Vagina (tissue), 2 donors: ENCODE results near the gene MLN. TPM values are rescaled to one million over a fixed set of nuclear protein-coding genes. Genes with fewer than 3 reads are reported as not detected.

Experiments
- DNase-seq, 2 donors: peaks; one replicate each; pipeline ENCODE4 v3.0.0-alpha.2; 2017; ENCODE audit errors: extremely low spot score in 2 of 2
- H3K27ac ChIP-seq: fragments of 200-600 bp; sonication (generic); one replicate; pipeline ENCODE4 v1.5.1; 2019
- H3K27me3 ChIP-seq: fragments of 200-600 bp; sonication (generic); one replicate; pipeline ENCODE4 v1.5.1; 2019
- H3K36me3 ChIP-seq, 2 donors: fragments of 200-600 bp; sonication (generic); one replicate each; pipeline ENCODE4 v1.5.1; 2017 to 2019
- H3K4me1 ChIP-seq: fragments of 200-600 bp; sonication (generic); one replicate; pipeline ENCODE4 v1.5.1; 2019
- H3K4me3 ChIP-seq, 2 donors: fragments of 200-600 bp; sonication (generic); 1 replicate in 1 of 2; 2 replicates in 1 of 2; pipeline ENCODE4 v1.5.1; 2016 to 2019
- H3K9me3 ChIP-seq: fragments of 200-600 bp; sonication (generic); one replicate; pipeline ENCODE4 v1.5.1; 2019
- POLR2A ChIP-seq, 2 donors: fragments of 450-650 bp; IDR thresholded peaks; one replicate each; pipeline ENCODE4 v1.6.1; 2017; ENCODE audit warnings: antibody characterized with exemption in 2 of 2, mild to moderate bottlenecking in 2 of 2, moderate library complexity in 2 of 2
- POLR2AphosphoS5 ChIP-seq, 2 donors: sonication (generic); formaldehyde crosslinking; IDR thresholded peaks; one replicate each; pipeline ENCODE4 v1.9.0; 2017; ENCODE audit warnings: antibody characterized with exemption in 2 of 2, mild to moderate bottlenecking in 2 of 2, low read depth in 1 of 2; ENCODE audit not compliant: insufficient read depth in 1 of 2
- intact Hi-C: fragments of 100-400 bp; cut with DNase I; formaldehyde crosslinking; loops from one replicate; pipeline ENCODE4 v1.15.1; 2023
- total RNA-seq: library from RNA; depleted of rRNA; stranded (reverse); fragments of >200 nt; gene quantifications from one replicate; pipeline ENCODE4 v1.2.3, GENCODE V29; 2016
- TF ChIP-seq, protein P1 (sequence below), 3 experiments: fragments of 450-650 bp in 2 of 3; fragments of 200-600 bp in 1 of 3; sonication (generic) in 1 of 3; IDR thresholded peaks; one replicate each; pipeline ENCODE4 v1.5.1; 2017 to 2019; ENCODE audit warnings: antibody characterized with exemption in 3 of 3, mild to moderate bottlenecking in 2 of 3, moderate library complexity in 2 of 3

Gene MLN
- total RNA-seq, 1 donor from 2014 or later: not detected

DNA sequence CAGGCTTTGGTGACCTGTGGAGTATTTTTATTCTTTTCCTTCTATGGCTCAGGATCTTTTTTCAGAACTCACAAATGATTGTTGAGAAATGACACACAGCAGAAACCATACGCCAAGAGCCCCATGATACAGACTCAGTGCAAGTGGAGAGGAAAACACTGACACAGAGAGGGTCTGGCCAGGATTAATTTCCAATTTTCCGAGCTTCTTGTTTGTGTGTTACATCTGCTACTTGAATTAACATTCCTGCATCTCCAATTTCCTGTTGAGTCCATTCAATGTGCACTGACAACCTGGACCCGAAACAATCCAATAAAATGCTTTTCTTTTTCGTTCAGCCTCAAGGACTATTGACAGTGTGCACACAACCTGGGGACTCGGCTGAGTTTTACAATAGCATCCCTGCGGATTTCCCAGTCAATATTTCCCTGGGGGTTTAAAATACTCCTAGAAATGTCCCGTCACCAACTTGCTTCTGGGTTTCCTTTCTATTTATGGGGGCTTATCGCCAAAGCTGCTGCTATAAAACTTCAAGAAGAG lies 4.9 kb upstream of the MLN start:
- no peak for TF ChIP-seq POLR2A (IDR thresholded peaks at IDR 0.05)
- no peak for TF ChIP-seq POLR2AphosphoS5 (IDR thresholded peaks at IDR 0.05; ENCODE audit: insufficient read depth in 1 of 2, low read depth in 1 of 2)
- TF ChIP-seq, protein P1, sequence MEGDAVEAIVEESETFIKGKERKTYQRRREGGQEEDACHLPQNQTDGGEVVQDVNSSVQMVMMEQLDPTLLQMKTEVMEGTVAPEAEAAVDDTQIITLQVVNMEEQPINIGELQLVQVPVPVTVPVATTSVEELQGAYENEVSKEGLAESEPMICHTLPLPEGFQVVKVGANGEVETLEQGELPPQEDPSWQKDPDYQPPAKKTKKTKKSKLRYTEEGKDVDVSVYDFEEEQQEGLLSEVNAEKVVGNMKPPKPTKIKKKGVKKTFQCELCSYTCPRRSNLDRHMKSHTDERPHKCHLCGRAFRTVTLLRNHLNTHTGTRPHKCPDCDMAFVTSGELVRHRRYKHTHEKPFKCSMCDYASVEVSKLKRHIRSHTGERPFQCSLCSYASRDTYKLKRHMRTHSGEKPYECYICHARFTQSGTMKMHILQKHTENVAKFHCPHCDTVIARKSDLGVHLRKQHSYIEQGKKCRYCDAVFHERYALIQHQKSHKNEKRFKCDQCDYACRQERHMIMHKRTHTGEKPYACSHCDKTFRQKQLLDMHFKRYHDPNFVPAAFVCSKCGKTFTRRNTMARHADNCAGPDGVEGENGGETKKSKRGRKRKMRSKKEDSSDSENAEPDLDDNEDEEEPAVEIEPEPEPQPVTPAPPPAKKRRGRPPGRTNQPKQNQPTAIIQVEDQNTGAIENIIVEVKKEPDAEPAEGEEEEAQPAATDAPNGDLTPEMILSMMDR (IDR thresholded peaks at IDR 0.05): no peak

DNA sequence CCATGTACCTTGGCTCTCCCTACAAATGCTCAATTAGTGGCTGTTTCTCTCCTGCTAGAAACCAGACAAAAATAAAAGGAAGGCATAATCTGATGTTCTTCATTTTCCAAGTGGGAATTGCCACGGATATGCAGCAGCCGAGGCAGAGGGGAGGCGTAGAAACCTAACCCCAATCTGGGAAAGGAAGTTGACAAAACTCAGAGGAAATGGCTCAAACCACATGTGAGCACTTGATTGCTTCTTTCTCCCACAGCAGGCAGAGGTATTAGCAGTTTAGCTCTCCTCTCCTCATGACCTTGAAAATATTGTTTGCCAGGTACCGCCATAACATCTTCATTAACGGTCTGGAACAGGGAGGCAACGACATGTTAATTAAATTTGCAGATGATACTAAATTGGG lies 3.8 kb upstream of the MLN start:
- H3K9me3 ChIP-seq: no peaks in the 10 kb centered on the region
- H3K27ac ChIP-seq: no peak overlapping the region
- no peak for TF ChIP-seq POLR2AphosphoS5 (IDR thresholded peaks at IDR 0.05; ENCODE audit: insufficient read depth in 1 of 2, low read depth in 1 of 2)
- TF ChIP-seq, protein P1 (IDR thresholded peaks at IDR 0.05): no peak
- no peak for TF ChIP-seq POLR2A (IDR thresholded peaks at IDR 0.05)
- no peaks in the 10 kb centered on the region for H3K27me3 ChIP-seq
- intact Hi-C loops: no loop called here
- no peaks in the 10 kb centered on the region for H3K36me3 ChIP-seq
- no peaks in the 10 kb centered on the region for H3K4me1 ChIP-seq
- no peak overlapping the region for H3K4me3 ChIP-seq
- DNase-seq: no peak

More for the DNA sequence above, 4.9 kb upstream of the MLN start:
- Histone ChIP-seq H3K36me3 (no peaks in the 10 kb centered on the region), H3K27me3 (no peaks in the 10 kb centered on the region), H3K9me3 (no peaks in the 10 kb centered on the region), H3K27ac (no peak overlapping the region), H3K4me3 (no peak overlapping the region), H3K4me1 (no peaks in the 10 kb centered on the region)
- intact Hi-C loops: no loop called here
- no peak for DNase-seq

DNA sequence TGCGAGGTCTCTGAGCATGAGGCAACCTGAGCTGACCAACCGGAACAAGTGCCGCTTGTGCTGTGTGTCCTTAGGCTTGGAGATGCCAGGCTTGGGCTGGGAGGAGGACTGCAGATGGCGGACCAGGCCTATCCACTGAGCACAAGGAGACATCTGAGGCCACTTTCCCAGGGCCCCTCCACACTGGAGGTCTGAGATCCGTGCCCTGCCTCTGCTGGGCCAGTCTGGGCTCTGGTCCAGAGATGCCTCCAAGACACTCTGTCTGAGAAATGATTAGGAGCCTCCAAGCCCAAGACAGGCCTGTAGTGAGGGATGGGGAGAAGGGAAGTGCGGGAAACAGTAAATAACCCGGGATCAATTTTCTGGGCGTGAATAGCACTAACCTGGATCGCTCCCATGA lies 3.0 kb upstream of the MLN start:
- Histone ChIP-seq H3K4me3 (no peak overlapping the region), H3K27me3 (no peaks in the 10 kb centered on the region), H3K9me3 (no peaks in the 10 kb centered on the region), H3K4me1 (no peaks in the 10 kb centered on the region), H3K36me3 (no peaks in the 10 kb centered on the region), H3K27ac (no peak overlapping the region)
- intact Hi-C loops: no loop called here
- no peak for DNase-seq
- no peak for TF ChIP-seq POLR2A (IDR thresholded peaks at IDR 0.05)
- TF ChIP-seq, protein P1 (IDR thresholded peaks at IDR 0.05): no peak
- TF ChIP-seq POLR2AphosphoS5 (IDR thresholded peaks at IDR 0.05; ENCODE audit: insufficient read depth in 1 of 2, low read depth in 1 of 2): no peak

DNA sequence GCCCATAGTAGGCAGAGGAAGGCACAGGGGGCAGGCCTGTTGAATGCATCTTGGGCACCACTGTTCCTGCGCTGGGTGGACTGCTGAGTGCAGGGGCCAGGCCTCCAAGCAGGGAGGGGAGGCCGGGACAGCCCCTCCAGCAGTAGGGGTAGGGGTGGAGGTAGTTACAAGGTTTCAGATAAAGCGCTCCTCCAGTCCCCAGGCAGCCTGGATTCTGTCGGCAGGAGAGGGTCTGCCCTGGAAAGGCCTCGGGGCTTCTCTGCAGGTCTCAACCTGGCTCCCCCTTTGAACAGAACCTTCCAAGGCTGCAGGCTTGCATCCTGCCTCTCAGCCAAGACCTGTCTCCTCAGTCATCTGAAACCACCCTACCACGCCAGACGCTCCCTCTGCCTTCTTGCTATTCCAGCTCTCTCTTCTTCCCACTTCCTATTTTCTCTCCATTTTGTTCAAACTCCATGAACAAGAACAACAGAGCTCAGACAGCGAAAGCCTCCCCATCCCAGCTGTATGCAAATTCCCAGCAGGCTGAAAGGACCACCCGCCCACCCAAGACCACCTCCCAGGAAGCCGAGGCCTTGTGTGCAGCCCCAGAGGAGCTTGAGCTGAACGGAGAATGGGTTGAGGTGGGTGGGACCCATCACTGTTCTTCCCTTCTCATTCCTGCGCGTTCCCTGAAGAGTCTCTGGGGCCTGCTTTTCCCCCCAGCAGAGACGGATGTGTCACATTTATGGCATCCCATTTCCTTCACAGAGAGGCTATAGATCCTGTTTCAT lies 1.4 kb downstream of the MLN start:
- no peak for DNase-seq
- Histone ChIP-seq H3K36me3 (no peaks in the 10 kb centered on the region), H3K4me1 (no peaks in the 10 kb centered on the region), H3K4me3 (no peak overlapping the region), H3K9me3 (no peaks in the 10 kb centered on the region), H3K27me3 (no peaks in the 10 kb centered on the region), H3K27ac (no peak overlapping the region)
- TF ChIP-seq, protein P1 (IDR thresholded peaks at IDR 0.05): no peak
- no peak for TF ChIP-seq POLR2A (IDR thresholded peaks at IDR 0.05)
- no peak for TF ChIP-seq POLR2AphosphoS5 (IDR thresholded peaks at IDR 0.05; ENCODE audit: insufficient read depth in 1 of 2, low read depth in 1 of 2)
- intact Hi-C loops: no loop called here

DNA sequence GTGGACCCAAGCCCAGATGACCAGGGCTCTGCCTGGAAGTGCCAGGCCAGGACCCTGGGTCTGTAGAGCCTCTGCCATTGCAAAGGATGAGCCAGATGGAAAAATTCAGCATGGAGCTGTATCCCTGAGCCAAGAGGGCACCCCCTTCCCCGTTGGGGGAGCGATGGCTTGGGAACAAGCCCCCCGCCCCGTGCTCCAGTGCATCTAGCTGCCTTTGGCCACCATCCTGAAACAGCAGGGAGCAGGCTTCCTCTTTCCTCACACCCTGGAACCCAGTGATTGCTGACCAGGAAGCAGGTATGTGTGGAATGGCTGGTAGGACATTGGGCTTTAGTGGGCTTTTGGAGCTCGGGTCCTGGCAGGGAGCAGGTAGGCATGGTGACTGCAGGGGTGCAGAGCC lies 2.2 kb downstream of the MLN start:
- H3K27me3 ChIP-seq: no peaks in the 10 kb centered on the region
- TF ChIP-seq POLR2AphosphoS5 (IDR thresholded peaks at IDR 0.05; ENCODE audit: insufficient read depth in 1 of 2, low read depth in 1 of 2) (no peak), POLR2A (IDR thresholded peaks at IDR 0.05) (no peak)
- TF ChIP-seq, protein P1 (IDR thresholded peaks at IDR 0.05): no peak
- H3K4me3 ChIP-seq: no peak overlapping the region
- no peaks in the 10 kb centered on the region for H3K4me1 ChIP-seq
- H3K9me3 ChIP-seq: no peaks in the 10 kb centered on the region
- no peak for DNase-seq
- intact Hi-C loops: no loop called here
- H3K27ac ChIP-seq: no peak overlapping the region
- H3K36me3 ChIP-seq: no peaks in the 10 kb centered on the region
